ENCODE results near the gene EPO.

DNA sequence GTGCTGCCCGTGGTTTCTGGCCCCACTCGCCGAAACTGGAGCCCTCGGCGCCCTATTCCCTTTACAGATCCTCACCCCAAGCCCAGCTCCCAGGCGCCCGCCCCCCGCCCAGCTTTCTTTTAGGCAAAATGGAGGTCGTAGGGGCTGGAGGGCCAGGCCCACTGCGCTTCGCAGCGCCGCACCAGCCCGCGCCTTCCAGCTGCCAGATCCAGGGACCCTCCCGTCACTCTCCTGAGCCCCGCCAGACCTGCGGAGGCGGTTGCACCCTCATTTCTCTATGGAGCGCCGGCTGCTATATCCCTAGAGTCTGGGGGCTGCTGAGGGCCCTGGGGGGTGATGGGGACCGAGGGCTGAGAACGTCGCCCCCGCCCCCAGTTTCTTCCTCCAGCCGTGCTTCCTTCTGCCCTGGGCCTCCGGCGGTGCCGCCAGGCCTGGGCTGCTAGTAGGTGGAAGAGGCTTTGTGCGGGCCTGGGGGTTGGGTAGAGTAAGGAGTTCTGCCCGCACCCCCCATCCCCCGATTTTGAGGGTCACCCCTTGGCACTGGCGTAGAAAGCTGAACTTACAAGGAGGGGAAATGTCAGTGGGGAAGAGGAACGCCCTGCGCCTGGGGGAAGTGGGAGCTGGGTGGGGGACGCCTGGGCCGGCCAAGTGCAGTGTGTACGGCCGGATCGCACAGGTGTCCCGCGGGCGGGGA lies 45.7 kb upstream of the EPO start:
- TF ChIP-seq CTCF (IDR thresholded peaks at IDR 0.05; ENCODE audit: insufficient read depth, low read length) (no peak), POLR2AphosphoS5 (IDR thresholded peaks at IDR 0.05; ENCODE audit: low read depth) (no peak), SPI1 (IDR thresholded peaks at IDR 0.05; ENCODE audit: borderline replicate concordance, low read depth) (peak; percentile 57), REST (IDR thresholded peaks at IDR 0.05; ENCODE audit: insufficient replicate concordance, low read depth) (no peak)
